Pulmonary artery endothelial cell (primary cell): ENCODE data around the gene BHLHE23. TPM values are rescaled to one million over a fixed set of nuclear protein-coding genes. Genes with fewer than 3 reads are reported as not detected.

Experiments used
- DNase-seq: peaks from one replicate; pipeline ENCODE4 v3.0.0-alpha.2; 2011; ENCODE audit warnings: low read depth, low spot score
- total RNA-seq: library from RNA; depleted of rRNA; stranded (reverse); fragments of >200 nt; gene quantifications from 2 replicates; pipeline ENCODE4 v1.2.3, GENCODE V29; 2014

Gene BHLHE23
- total RNA-seq, 1 donor from 2014 or later = not detected

DNA sequence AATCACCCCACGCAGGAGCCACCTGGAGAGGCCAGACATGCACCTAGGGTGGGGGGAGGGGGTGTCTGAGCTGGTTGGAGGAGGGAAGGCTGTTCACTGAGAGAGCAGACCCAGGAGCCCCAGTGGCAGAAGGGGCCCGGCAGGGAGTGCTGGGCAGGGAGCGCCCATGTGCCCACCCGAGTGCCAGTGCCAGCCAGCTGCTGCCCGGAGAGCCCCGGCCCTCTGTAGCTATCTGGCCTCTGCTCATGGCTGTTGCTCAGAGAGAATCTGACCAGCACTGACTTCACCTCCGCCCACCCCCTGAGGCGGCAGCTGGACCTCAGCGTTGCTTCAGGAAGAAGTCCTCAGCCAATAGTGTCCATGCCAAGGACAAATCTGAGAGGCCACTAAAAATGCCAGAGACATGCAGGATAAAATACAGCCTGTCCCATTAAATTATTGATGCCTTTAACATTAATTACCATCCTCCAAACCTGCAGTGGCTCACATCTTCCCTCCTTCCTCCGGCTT, 31.5 kb downstream of the BHLHE23 start:
- no peak for DNase-seq

DNA sequence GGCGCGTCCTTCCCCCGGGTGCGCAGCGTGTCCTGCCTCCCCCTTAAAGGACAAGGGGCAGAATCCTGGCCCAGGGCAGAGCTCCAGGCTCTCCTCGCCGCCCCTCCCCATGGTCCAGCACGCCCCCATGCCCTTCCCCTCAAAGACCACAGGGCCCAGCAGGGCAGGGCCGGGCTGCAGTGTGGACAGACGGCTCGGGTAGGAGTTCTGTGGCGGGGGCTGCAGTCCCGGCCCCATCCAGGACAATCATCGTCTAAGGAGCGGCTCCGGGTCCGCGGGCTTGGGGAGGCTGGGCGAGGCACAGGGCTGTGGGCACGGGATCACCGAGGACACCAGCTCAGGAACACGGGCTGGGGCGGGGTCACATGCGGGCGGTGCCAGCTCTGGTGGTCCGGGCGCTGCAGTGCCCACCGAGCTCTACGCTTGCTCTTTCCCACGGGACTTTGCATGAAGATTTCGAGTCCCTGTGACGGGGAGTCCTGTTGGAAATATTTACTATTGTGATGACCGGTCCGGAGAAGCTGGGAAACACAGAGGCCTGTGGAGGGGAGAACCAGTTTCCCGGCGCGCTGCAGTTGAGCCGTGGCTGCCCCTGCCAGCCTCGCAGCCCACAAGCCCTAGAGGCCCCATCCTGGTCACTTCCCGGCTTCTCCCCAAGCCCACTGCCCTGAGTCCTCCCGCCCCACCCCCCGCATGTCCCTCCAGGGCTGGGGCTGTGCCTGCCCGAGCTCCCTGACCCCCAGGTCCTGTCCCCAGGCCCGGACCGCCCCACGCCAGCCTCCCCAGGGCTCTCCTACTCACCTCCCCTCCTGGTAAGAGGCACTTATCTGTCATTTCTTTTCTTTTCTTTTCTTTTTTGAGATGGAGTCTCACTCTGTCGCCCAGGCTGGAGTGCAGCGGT, 33.7 kb downstream of the BHLHE23 start:
- no peak for DNase-seq

GRCh38 chr20:62971950-62972844, 34.6 kb downstream of the BHLHE23 start:
- peak; percentile 19 for DNase-seq

- no peak for DNase-seq
Observed at GRCh38 chr20:62971211-62971949, 35.4 kb downstream of the BHLHE23 start.

DNA sequence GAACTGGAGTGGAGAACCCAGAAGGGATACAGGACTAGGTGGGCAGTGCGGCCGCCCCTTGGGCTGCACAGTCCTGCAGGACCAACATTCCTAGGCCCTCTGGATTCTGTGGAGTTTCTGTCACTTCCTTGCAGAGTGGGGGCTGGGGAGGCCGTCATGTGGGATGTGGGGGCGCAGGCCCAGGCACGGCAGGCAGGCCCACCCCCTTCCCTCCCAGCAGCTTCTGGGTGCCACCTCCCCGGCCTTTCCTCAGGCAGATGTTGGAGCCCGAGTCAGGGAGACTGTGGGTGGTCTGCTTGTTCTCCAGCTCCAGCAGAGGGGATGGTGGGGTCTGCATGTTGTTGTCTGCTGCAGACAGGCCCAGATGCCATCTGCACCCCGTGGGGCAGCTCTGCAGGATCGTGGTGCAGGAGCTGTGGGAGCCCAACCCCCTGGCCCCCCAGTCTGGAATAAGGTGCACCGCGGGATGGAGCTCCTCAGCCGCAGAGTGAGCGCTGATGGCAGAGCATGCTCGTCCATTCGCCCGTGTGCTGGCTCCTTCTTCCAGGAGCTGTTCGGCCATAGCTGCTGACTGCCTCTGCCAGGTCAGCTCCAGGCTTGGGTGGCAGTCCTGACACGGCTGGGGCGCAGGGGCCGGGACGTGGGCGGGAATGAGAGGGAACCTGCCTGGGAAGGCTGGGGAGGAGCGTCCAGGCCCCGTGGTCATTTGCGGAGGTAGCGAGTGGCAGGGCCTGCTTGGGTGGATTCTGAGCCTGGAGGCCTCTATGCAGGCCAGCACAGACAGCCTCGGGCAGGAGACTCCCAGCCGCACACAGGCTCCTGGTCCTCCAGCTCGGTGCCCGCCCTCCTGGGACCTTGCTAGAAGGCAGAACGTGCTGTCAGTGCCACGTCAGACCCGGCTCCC, 36.2 kb downstream of the BHLHE23 start:
- no peak for DNase-seq

GRCh38 chr20:62969939-62970306, 36.8 kb downstream of the BHLHE23 start:
- DNase-seq = no peak

DNA sequence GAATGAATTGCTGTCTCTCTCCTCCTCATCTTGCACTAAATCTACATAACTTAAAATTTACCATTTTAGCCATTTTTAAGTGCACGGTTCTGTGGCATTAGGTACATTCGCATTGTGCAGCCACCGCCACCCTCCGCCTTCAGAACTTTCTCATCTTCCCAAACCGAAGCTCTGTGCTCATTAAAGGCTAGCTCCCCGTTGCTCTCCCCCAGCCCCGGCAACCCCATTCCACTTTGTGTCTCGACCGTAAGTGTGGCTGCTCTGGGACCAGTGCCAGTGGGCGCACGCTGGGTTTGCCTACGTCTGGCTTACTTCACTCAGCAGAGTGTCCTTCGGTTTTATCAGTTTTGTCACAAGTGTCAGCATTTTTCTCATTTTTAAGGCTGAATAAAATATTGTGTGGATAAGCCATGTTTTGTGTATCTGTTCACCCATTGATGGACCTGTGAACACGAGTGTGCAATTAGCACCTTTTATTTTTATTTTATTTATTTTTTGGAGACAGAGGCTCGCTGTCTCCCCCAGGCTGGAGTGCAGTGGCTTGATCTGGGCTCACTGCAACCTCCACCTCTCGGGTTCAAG, 37.5 kb downstream of the BHLHE23 start:
- DNase-seq = no peak

- no peak for DNase-seq
Observed at GRCh38 chr20:62968378-62969178, 38.2 kb downstream of the BHLHE23 start.

GRCh38 chr20:62967628-62968351, 39.0 kb downstream of the BHLHE23 start:
- DNase-seq = no peak

GRCh38 chr20:62967149-62967501, 39.6 kb downstream of the BHLHE23 start:
- no peak for DNase-seq

- DNase-seq = no peak
Observed at GRCh38 chr20:62966212-62967148, 40.3 kb downstream of the BHLHE23 start.

DNA sequence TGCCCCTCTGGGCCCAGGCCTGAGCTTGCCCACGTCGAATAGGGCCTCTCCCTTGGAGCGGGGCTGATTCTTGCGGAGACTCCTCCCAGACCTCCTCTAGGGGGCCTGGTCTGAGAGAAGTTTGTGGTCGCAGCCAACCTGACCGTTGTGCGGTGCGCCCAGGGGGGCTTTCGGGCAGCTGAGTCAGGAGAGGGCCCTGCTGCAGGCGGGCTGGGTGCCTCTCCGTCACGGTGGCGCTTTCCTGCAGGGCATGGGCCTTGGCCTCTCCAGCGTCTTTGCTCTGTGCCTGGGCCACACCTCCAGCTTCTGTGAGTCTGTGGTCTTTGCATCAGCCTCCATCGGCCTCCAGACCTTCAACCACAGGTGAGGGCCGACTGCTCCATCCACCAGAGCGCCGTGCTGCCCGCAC, 41.4 kb downstream of the BHLHE23 start:
- no peak for DNase-seq

DNA sequence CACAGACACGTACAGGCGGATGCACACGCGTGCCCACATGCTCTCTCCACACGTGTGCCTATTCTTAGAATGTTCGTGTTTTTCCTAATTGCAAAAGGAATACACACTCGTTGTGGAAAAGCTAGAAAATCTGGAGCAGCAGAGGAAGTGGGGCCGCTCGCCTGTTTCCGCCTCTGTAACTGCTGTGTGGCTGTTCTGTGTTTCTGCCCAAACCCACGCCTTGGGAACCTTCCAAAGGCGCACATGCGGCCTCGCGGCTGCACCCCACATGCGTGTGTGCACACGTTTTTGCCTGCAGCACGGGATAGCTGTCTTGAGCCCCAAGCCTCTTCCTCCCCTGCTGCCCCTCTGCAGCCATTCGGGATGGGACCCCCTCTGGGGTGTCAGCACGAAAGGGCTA, 42.1 kb downstream of the BHLHE23 start:
- DNase-seq = no peak

- DNase-seq = no peak
Observed at GRCh38 chr20:62963614-62964397, 43.0 kb downstream of the BHLHE23 start.

GRCh38 chr20:62962891-62963613, 43.7 kb downstream of the BHLHE23 start:
- DNase-seq = no peak
